Measurements from ENCODE around the gene BCL6. TPM values are rescaled to one million over a fixed set of nuclear protein-coding genes. Genes with fewer than 3 reads are reported as not detected.

BCL6 gene
- total RNA-seq, 1 donor from 2014 or later, result 20.3 TPM

DNA sequence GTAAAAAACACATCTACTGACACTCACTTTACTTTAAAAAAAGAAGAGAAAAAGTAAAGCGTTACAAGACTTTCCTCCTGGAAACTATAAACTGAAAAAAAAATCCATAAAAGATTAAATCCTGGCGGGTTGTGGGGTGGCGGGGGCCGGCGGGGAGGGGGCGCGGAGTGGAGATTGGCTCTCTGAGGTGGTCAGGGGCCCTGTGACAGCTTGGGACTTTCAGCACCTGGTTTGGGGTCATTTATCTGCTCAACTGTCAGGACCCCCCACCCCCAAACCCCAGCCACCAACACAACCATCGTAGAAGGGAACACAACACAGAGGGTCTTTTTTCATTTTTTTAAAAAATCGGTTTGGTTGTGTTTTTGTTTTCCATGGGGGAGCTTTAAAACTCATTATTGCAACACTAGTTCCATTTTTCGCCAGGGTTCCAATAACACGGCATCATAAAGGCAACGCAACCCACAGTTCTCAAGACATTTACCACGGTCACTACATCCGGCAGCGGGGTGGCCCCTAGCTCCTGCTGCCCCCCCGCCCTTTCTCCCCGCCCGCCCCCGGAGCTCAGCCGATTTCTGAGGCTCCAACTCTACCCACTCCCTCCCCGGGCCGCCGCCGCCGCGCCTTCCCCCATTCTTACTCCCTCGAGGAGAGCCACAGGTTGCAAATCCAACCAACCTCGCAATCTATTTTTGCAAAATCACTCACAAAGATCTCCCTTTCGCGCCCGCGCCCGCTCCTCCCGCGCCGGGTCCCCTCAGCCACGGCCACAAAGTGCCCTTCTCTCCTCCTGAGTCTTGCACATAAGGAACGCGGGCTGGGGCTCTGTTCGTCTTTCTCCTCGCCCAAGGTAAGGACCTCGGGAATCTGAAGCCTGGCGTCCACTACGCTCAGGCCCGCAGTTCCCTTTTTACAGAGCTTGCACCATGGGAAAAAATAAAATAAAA, 1.8 kb downstream of the BCL6 start:
- Histone ChIP-seq H4K20me1 (ENCODE audit: low read depth) (peaks cover 27% of the 10 kb centered on the region), H3K79me2 (ENCODE audit: low read depth) (peaks cover 29% of the 10 kb centered on the region), H3K9ac (peak overlapping the region; percentile 69), H2AFZ (replicated peaks) (no peak overlapping the region), H3F3A (ENCODE audit: low read depth) (peaks cover 51% of the 10 kb centered on the region), H3K9me3 (ENCODE audit: low read depth) (no peaks in the 10 kb centered on the region), H3K36me3 (no peaks in the 10 kb centered on the region), H3K4me2 (peak overlapping the region; percentile 90), H3K4me1 (peaks cover 27% of the 10 kb centered on the region), H3K27me3 (peaks cover 10% of the 10 kb centered on the region), H3K27ac (no peak overlapping the region), H3K4me3 (peak overlapping the region; percentile 78)
- H3K4me1 Mint-ChIP-seq, result peaks cover 65% of the 10 kb centered on the region
- no peaks in the 10 kb centered on the region for H3K9me3 Mint-ChIP-seq
- no peaks in the 10 kb centered on the region for H3K36me3 Mint-ChIP-seq
- H3K27ac Mint-ChIP-seq, result peak overlapping the region; percentile 100
- H3K27me3 Mint-ChIP-seq (ENCODE audit: insufficient read depth, low read depth), result peaks cover 8% of the 10 kb centered on the region
- TF ChIP-seq EZH2 (IDR thresholded peaks at IDR 0.05), result peak; percentile 6
- TF ChIP-seq EZH2phosphoT487 (IDR thresholded peaks at IDR 0.05), result no peak
- TF ChIP-seq, protein P1, sequence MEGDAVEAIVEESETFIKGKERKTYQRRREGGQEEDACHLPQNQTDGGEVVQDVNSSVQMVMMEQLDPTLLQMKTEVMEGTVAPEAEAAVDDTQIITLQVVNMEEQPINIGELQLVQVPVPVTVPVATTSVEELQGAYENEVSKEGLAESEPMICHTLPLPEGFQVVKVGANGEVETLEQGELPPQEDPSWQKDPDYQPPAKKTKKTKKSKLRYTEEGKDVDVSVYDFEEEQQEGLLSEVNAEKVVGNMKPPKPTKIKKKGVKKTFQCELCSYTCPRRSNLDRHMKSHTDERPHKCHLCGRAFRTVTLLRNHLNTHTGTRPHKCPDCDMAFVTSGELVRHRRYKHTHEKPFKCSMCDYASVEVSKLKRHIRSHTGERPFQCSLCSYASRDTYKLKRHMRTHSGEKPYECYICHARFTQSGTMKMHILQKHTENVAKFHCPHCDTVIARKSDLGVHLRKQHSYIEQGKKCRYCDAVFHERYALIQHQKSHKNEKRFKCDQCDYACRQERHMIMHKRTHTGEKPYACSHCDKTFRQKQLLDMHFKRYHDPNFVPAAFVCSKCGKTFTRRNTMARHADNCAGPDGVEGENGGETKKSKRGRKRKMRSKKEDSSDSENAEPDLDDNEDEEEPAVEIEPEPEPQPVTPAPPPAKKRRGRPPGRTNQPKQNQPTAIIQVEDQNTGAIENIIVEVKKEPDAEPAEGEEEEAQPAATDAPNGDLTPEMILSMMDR (IDR thresholded peaks at IDR 0.05), result no peak
- peak; percentile 58 for DNase-seq (ENCODE audit: low spot score)
- H3K4me3 Mint-ChIP-seq, result peak overlapping the region; percentile 95

DNA sequence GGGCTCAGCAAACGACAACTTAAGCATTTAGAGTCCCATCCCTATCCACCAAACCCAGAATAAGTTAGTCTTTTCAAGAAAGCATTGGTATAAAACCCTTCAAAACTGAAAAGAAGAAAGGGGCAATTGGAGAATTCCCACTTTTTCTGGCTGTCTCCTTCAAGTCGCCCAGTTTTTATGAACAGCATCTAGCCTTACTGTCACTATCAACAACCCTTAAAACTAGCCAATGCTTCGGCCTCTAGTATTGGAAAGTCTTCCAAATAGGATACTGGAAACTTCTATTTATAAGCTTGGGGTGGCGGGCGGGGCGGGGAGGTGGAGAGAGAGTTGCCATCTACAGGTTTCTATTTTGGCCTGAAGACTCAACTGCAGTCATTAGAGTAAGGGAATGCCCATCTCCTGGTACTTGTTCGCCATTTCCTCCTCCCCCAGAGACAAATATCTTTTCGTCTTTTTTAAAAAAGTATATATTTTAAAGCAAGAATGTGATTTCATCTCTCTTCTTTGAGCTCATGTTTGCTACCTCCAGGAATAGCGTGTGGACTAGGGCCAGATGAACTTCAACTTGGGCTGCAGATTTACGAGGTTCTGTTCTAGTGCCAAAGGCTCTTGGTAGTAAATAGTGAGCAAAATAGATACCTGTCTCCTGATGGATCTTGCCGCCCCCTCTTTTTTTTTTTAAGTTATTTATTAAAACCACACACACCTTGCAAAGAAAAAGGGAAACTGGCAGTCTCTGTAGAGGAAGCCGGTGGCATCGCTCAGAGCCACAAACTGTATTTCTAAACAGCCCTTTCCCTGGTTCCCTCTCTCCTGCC, 2.7 kb downstream of the BCL6 start:
- Histone ChIP-seq H3K27me3 (peaks cover 14% of the 10 kb centered on the region), H3K4me2 (peak overlapping the region; percentile 95), H3K4me3 (peak overlapping the region; percentile 78), H3K9ac (no peak overlapping the region), H3K9me3 (ENCODE audit: low read depth) (no peaks in the 10 kb centered on the region), H2AFZ (replicated peaks) (no peak overlapping the region), H3F3A (ENCODE audit: low read depth) (peaks cover 59% of the 10 kb centered on the region), H3K27ac (no peak overlapping the region), H3K4me1 (peaks cover 20% of the 10 kb centered on the region), H4K20me1 (ENCODE audit: low read depth) (peaks cover 35% of the 10 kb centered on the region), H3K79me2 (ENCODE audit: low read depth) (peaks cover 29% of the 10 kb centered on the region), H3K36me3 (no peaks in the 10 kb centered on the region)
- peak overlapping the region; percentile 95 for H3K4me3 Mint-ChIP-seq
- H3K27me3 Mint-ChIP-seq (ENCODE audit: insufficient read depth, low read depth), result peaks cover 8% of the 10 kb centered on the region
- no peaks in the 10 kb centered on the region for H3K9me3 Mint-ChIP-seq
- H3K36me3 Mint-ChIP-seq, result no peaks in the 10 kb centered on the region
- peak; percentile 17 for TF ChIP-seq EZH2phosphoT487 (IDR thresholded peaks at IDR 0.05)
- TF ChIP-seq, protein P1 (IDR thresholded peaks at IDR 0.05), result no peak
- no peak overlapping the region for H3K27ac Mint-ChIP-seq
- no peak for DNase-seq (ENCODE audit: low spot score)
- H3K4me1 Mint-ChIP-seq, result peaks cover 56% of the 10 kb centered on the region

DNA sequence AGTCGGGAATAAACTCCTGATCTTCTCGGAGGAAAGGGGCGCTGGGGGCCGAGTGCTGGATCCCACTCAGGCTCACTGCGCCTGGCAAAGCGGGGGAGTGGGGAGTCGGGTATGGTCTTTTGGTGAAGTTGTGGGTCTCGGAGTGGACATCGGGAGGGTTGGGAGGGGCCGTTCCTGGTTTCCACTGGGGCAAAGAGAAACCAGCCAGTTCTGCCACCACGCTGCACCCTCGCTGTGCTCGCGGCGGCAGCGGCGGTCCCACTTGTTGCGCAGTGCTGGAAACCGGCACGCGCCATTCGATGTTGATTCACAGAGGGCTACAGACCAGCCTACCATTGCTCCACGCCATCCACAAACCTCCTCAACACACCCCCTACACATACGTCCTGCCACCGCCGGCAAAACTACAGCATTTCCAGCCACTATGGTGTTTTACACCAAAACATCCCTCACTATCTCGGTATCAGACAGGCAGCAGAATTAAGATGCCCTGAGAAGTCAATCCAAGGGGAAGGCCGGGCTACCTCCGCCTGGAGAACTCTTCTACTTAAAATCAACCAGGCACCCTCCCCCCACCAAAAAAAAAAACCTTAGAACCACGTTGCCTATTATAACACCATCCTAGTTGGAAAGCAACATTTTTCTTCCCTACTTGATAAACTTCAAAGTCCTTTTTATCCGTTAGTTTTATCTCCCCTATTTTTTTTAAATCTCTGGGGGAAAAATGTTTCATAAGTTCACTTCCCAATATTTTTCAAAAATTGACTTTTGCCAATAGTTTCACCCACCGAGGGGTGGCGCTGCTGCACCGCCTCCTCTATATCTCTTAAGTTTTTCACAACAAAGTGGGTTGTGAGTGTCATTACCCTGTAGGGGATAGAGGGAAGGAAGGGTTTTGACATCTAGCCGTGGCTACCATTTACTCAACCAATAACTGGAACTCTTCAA, 3.6 kb downstream of the BCL6 start:
- H3K27ac Mint-ChIP-seq, result peak overlapping the region; percentile 26
- Histone ChIP-seq H2AFZ (replicated peaks) (no peak overlapping the region), H3K79me2 (ENCODE audit: low read depth) (peaks cover 29% of the 10 kb centered on the region), H3K9ac (no peak overlapping the region), H4K20me1 (ENCODE audit: low read depth) (peaks cover 39% of the 10 kb centered on the region), H3K4me2 (peak overlapping the region; percentile 95), H3K4me3 (peak overlapping the region; percentile 62), H3K27ac (no peak overlapping the region), H3K9me3 (ENCODE audit: low read depth) (no peaks in the 10 kb centered on the region), H3K4me1 (peaks cover 15% of the 10 kb centered on the region), H3K36me3 (no peaks in the 10 kb centered on the region), H3F3A (ENCODE audit: low read depth) (peaks cover 51% of the 10 kb centered on the region), H3K27me3 (peaks cover 22% of the 10 kb centered on the region)
- H3K4me3 Mint-ChIP-seq, result peak overlapping the region; percentile 95
- peak; percentile 80 for DNase-seq (ENCODE audit: low spot score)
- H3K36me3 Mint-ChIP-seq, result no peaks in the 10 kb centered on the region
- TF ChIP-seq EZH2phosphoT487 (IDR thresholded peaks at IDR 0.05) (peak; percentile 36), EZH2 (IDR thresholded peaks at IDR 0.05) (peak; percentile 40)
- TF ChIP-seq, protein P1 (IDR thresholded peaks at IDR 0.05), result peak; percentile 100
- H3K4me1 Mint-ChIP-seq, result peaks cover 54% of the 10 kb centered on the region
- peaks cover 9% of the 10 kb centered on the region for H3K27me3 Mint-ChIP-seq (ENCODE audit: insufficient read depth, low read depth)
- H3K9me3 Mint-ChIP-seq, result no peaks in the 10 kb centered on the region
